Activated T-helper 1 cell treated with anti-CD3 and anti-CD28 coated beads, Interleukin-12 subunit alpha, Interleukin-12 subunit beta, Interleukin-2, Interleukin-4 antibody, amounts not matched to agents 30 ng/mL and 10 ng/mL and 1 ng/mL, durations not matched to agents 14 hours and 24 hours and 36 hours (primary cell): ENCODE data around the gene RUNX2. TPM values are rescaled to one million over a fixed set of nuclear protein-coding genes. Genes with fewer than 3 reads are reported as not detected.

Experiments used
- DNase-seq: peaks from one replicate; pipeline ENCODE4 v3.0.0; 2021; ENCODE audit warnings: low spot score
- H3K27ac Mint-ChIP-seq: one replicate; pipeline ENCODE4 v1.8.0; 2021; ENCODE audit warnings: mild to moderate bottlenecking, mixed read lengths
- H3K27me3 Mint-ChIP-seq: one replicate; pipeline ENCODE4 v1.8.0; 2022; ENCODE audit warnings: mild to moderate bottlenecking, moderate library complexity, mixed read lengths; ENCODE audit not compliant: insufficient read depth
- H3K36me3 Mint-ChIP-seq: one replicate; pipeline ENCODE4 v1.8.0; 2021; ENCODE audit warnings: low read depth, mixed read lengths
- H3K4me1 Mint-ChIP-seq: one replicate; pipeline ENCODE4 v1.8.0; 2021; ENCODE audit warnings: low read depth, mixed read lengths
- H3K4me3 Mint-ChIP-seq: one replicate; pipeline ENCODE4 v1.8.0; 2021; ENCODE audit warnings: mild to moderate bottlenecking, moderate library complexity, mixed read lengths
- H3K9me3 Mint-ChIP-seq: one replicate; pipeline ENCODE4 v1.8.0; 2021; ENCODE audit warnings: mixed read lengths
- intact Hi-C: fragments of 100-400 bp; cut with micrococcal nuclease; formaldehyde crosslinking; loops from one replicate; pipeline ENCODE4 v1.15.1; 2024
- total RNA-seq: library from RNA; stranded (reverse); gene quantifications from 2 replicates; pipeline ENCODE4 v1.2.3, GENCODE V29; 2022

The RUNX2 gene
- total RNA-seq, 1 donor from 2014 or later, result 12.7 TPM

- peaks cover 7% of the 10 kb centered on the region for H3K36me3 Mint-ChIP-seq
Observed at GRCh38 chr6:45477790-45478189, 149.7 kb downstream of the RUNX2 start.

GRCh38 chr6:45478240-45478639 is 150.1 kb downstream of the RUNX2 start:
- DNase-seq, result no peak
- Mint-ChIP-seq H3K9me3 (no peaks in the 10 kb centered on the region), H3K4me3 (no peak overlapping the region), H3K4me1 (peaks cover 10% of the 10 kb centered on the region), H3K27me3 (peaks cover 3% of the 10 kb centered on the region), H3K36me3 (peaks cover 7% of the 10 kb centered on the region), H3K27ac (no peak overlapping the region)
- intact Hi-C loops, result loop anchor here (2.0 to 5.0 kb wide), 5 partner anchors 41 to 324 kb away; partner anchors contain the start of gene SUPT3H

More at GRCh38 chr6:45477790-45478189, 149.7 kb downstream of the RUNX2 start:
- intact Hi-C loops, result loop anchor here (2.0 to 5.0 kb wide), 5 partner anchors 41 to 325 kb away; partner anchors contain the start of gene SUPT3H
- no peaks in the 10 kb centered on the region for H3K9me3 Mint-ChIP-seq
- no peak overlapping the region for H3K4me3 Mint-ChIP-seq
- no peak for DNase-seq
- H3K27me3 Mint-ChIP-seq, result peaks cover 3% of the 10 kb centered on the region
- H3K4me1 Mint-ChIP-seq, result peaks cover 10% of the 10 kb centered on the region
- no peak overlapping the region for H3K27ac Mint-ChIP-seq

DNA sequence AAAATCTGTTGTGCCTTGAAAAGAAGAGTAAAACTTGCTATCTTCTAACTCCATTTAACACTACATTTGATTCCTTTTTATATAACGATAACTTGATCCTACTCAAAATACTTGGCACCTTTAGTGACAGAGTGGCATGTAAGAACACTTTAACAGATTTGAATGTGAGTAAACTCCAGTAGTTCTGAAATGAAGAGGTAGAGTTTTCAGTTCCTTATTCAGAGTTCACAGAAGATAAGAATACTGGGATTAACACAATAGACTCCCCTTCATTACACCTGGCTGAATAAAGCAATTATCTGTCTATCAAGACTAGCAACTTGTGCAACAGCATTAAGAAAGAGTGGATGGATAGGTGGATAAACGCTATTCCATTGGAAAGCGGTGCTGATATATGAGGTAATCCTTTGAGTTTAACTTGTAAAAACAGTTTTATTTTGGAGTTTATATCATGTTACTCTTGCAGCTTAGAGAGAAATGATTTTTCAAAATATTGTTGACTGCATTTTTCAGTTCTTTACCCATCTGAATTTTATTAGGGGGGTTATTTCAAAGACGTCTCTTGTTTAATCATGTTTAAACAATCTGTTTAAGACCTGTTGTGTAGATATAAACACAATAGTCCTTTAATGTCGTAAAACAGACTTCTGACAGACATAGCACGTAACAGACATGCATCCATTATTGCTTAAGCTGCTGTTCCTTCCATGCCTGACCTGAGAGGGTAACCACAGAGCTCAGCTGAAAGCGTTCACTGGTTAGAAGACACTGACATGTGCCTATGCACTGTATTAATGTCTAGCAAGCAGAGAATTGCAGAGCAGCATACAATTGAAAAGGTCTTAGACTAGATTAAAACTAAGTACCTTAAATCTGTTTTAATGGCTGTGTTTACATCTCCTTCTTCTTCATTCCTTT is 152.0 kb downstream of the RUNX2 start:
- no peaks in the 10 kb centered on the region for H3K9me3 Mint-ChIP-seq
- H3K4me3 Mint-ChIP-seq, result no peak overlapping the region
- peaks cover 16% of the 10 kb centered on the region for H3K4me1 Mint-ChIP-seq
- no peak for DNase-seq
- intact Hi-C loops, result loop anchor here (2.0 to 5.0 kb wide), 5 partner anchors 43 to 322 kb away; partner anchors contain the start of gene SUPT3H
- no peak overlapping the region for H3K27ac Mint-ChIP-seq
- H3K36me3 Mint-ChIP-seq, result peaks cover 4% of the 10 kb centered on the region
- H3K27me3 Mint-ChIP-seq, result peaks cover 3% of the 10 kb centered on the region

DNA sequence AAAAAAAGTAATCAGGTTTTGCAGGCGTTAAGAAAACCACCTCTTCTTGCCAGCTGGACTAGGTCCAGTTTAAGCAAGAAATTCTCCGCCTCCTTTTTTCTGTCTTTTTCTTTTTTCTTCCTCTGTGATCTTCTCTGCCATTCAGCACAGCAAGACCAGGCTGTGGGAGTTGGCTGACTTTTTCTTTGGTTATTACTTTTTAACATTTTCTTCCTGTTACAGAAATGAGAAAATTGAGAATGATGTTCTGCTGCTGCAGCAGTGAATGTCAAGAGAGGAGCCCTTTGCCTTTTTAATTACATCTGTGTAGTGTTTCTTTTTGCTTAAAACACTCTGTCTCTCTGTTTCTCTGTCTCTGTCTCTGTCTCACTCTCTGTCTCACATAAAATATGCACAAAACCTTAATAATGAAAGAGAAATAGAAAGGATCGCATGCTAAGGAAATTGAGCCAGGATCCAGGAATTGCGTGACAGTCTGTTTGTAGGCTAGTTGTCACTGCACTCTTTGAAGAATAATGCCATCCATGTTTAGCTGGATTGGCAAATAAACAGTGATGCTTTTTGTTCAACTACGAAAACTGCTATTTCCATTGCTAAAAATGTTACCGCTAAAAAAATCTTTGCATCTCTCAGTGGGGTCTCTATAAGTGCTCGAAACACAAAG is 152.8 kb downstream of the RUNX2 start:
- H3K4me3 Mint-ChIP-seq, result no peak overlapping the region
- peaks cover 4% of the 10 kb centered on the region for H3K36me3 Mint-ChIP-seq
- peaks cover 16% of the 10 kb centered on the region for H3K4me1 Mint-ChIP-seq
- no peaks in the 10 kb centered on the region for H3K9me3 Mint-ChIP-seq
- peak overlapping the region; percentile 59 for H3K27ac Mint-ChIP-seq
- intact Hi-C loops, result no loop called here
- peaks cover 3% of the 10 kb centered on the region for H3K27me3 Mint-ChIP-seq
- no peak for DNase-seq

- Mint-ChIP-seq H3K27me3 (peaks cover 3% of the 10 kb centered on the region), H3K27ac (no peak overlapping the region), H3K9me3 (no peaks in the 10 kb centered on the region), H3K4me1 (peaks cover 30% of the 10 kb centered on the region), H3K4me3 (no peak overlapping the region), H3K36me3 (peaks cover 9% of the 10 kb centered on the region)
- no peak for DNase-seq
- intact Hi-C loops, result no loop called here
Observed at GRCh38 chr6:45483021-45483420, 154.9 kb downstream of the RUNX2 start.

- no peak overlapping the region for H3K27ac Mint-ChIP-seq
- intact Hi-C loops, result no loop called here
- H3K36me3 Mint-ChIP-seq, result peaks cover 10% of the 10 kb centered on the region
- H3K27me3 Mint-ChIP-seq, result peaks cover 3% of the 10 kb centered on the region
- no peak for DNase-seq
- peaks cover 32% of the 10 kb centered on the region for H3K4me1 Mint-ChIP-seq
- H3K9me3 Mint-ChIP-seq, result no peaks in the 10 kb centered on the region
- no peak overlapping the region for H3K4me3 Mint-ChIP-seq
Observed at GRCh38 chr6:45483501-45483900, 155.4 kb downstream of the RUNX2 start.

DNA sequence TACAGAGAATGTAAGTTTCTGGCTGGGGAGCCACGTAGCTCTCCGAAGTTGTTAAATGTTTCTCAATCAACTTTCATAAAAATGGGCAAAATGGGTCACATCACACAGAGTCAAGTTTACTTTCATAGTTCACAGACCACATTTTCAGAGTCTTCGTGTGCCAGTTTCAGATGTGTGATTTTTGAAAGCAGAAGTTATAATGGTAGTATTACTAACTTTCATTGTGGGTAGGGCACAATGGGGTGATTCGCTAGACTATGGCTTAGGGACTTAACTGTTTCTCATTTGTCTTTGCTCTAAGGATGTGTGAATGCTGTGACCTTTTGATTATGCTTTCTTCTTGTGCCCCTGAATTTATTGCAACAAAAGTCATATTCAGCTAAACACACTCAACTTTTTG is 158.6 kb downstream of the RUNX2 start:
- no peaks in the 10 kb centered on the region for H3K27me3 Mint-ChIP-seq
- H3K36me3 Mint-ChIP-seq, result peaks cover 11% of the 10 kb centered on the region
- no peak overlapping the region for H3K4me3 Mint-ChIP-seq
- intact Hi-C loops, result loop anchor here (5.0 kb wide), 3 partner anchors 39 to 436 kb away; no protein-coding TSS in a partner anchor
- H3K4me1 Mint-ChIP-seq, result peaks cover 45% of the 10 kb centered on the region
- no peak overlapping the region for H3K27ac Mint-ChIP-seq
- DNase-seq, result no peak
- no peaks in the 10 kb centered on the region for H3K9me3 Mint-ChIP-seq

- Mint-ChIP-seq H3K27me3 (no peaks in the 10 kb centered on the region), H3K4me3 (no peak overlapping the region), H3K27ac (peak overlapping the region; percentile 49), H3K4me1 (peaks cover 45% of the 10 kb centered on the region), H3K36me3 (peaks cover 11% of the 10 kb centered on the region), H3K9me3 (no peaks in the 10 kb centered on the region)
- intact Hi-C loops, result loop anchor here (5.0 kb wide), 3 partner anchors 40 to 435 kb away; no protein-coding TSS in a partner anchor
- DNase-seq, result no peak
Observed at GRCh38 chr6:45487645-45488044, 159.5 kb downstream of the RUNX2 start.

GRCh38 chr6:45488269-45488668 is 160.1 kb downstream of the RUNX2 start:
- intact Hi-C loops, result loop anchor here (5.0 kb wide), 3 partner anchors 41 to 434 kb away; no protein-coding TSS in a partner anchor
- Mint-ChIP-seq H3K4me3 (no peak overlapping the region), H3K4me1 (peaks cover 45% of the 10 kb centered on the region), H3K9me3 (no peaks in the 10 kb centered on the region), H3K27ac (peak overlapping the region; percentile 49), H3K36me3 (peaks cover 13% of the 10 kb centered on the region), H3K27me3 (no peaks in the 10 kb centered on the region)
- no peak for DNase-seq

- DNase-seq, result no peak
- H3K9me3 Mint-ChIP-seq, result no peaks in the 10 kb centered on the region
- H3K36me3 Mint-ChIP-seq, result peaks cover 13% of the 10 kb centered on the region
- intact Hi-C loops, result loop anchor here (5.0 kb wide), 3 partner anchors 42 to 433 kb away; no protein-coding TSS in a partner anchor
- H3K4me1 Mint-ChIP-seq, result peaks cover 45% of the 10 kb centered on the region
- no peak overlapping the region for H3K27ac Mint-ChIP-seq
- no peak overlapping the region for H3K4me3 Mint-ChIP-seq
- H3K27me3 Mint-ChIP-seq, result no peaks in the 10 kb centered on the region
Observed at GRCh38 chr6:45488889-45489288, 160.8 kb downstream of the RUNX2 start.

- Mint-ChIP-seq H3K27me3 (no peaks in the 10 kb centered on the region), H3K9me3 (no peaks in the 10 kb centered on the region), H3K4me1 (peaks cover 58% of the 10 kb centered on the region), H3K4me3 (no peak overlapping the region), H3K27ac (no peak overlapping the region), H3K36me3 (peaks cover 27% of the 10 kb centered on the region)
- no peak for DNase-seq
- intact Hi-C loops, result no loop called here
Observed at GRCh38 chr6:45491048-45491735, 163.1 kb downstream of the RUNX2 start.

DNA sequence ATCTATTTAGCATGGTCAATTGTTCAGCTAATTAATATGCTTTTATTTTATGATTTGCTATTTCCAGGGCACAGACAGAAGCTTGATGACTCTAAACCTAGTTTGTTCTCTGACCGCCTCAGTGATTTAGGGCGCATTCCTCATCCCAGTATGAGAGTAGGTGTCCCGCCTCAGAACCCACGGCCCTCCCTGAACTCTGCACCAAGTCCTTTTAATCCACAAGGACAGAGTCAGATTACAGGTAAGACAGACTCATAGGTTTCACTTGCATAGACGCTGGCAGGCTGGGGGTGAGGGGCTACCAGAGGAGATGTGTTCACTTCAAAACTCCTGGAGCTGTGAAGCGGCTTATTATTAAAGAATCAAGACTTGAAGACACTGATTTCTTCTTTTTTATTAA is 163.7 kb downstream of the RUNX2 start:
- Mint-ChIP-seq H3K36me3 (peaks cover 31% of the 10 kb centered on the region), H3K4me3 (no peak overlapping the region)

More for the DNA sequence above, 163.7 kb downstream of the RUNX2 start:
- Mint-ChIP-seq H3K4me1 (peaks cover 62% of the 10 kb centered on the region), H3K9me3 (no peaks in the 10 kb centered on the region), H3K27me3 (no peaks in the 10 kb centered on the region), H3K27ac (no peak overlapping the region)
- intact Hi-C loops, result no loop called here
- DNase-seq, result no peak
